Limb (tissue), 2 donors: ENCODE measurements around the gene FBXO8.
A peak's percentile ranks its signal among the peaks of the same experiment; 100 is the strongest.
"Not testable (repeated sequence)": the region's sequence is repeated elsewhere in the genome, so short reads cannot be mapped to it uniquely, and the experiment has no call there.

Experiments
- DNase-seq, 2 donors: peaks; one replicate each; pipeline ENCODE4 v3.0.0-alpha.2; 2016; ENCODE audit errors: extremely low spot score in 2 of 2

FBXO8 gene

DNA sequence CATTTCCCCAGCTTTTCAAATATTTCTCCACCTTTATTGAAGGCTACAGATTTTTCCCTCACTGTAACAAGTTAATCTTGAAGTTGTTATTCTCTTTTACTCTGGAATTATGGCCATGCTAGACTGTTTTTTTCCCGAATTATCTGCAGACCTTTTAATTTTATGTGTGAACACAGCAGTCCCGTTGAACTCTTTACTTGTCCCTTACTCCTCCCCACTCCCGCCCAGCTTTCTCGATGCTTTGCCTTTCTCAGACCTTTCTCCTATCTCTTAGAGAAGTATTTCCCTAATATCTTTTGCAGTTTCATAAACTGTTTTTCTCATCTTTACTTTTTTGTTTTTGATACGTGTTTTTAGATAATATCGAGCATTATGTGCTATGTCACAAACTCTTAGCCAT lies 1.0 kb upstream of the FBXO8 start:
- no peak for DNase-seq

DNA sequence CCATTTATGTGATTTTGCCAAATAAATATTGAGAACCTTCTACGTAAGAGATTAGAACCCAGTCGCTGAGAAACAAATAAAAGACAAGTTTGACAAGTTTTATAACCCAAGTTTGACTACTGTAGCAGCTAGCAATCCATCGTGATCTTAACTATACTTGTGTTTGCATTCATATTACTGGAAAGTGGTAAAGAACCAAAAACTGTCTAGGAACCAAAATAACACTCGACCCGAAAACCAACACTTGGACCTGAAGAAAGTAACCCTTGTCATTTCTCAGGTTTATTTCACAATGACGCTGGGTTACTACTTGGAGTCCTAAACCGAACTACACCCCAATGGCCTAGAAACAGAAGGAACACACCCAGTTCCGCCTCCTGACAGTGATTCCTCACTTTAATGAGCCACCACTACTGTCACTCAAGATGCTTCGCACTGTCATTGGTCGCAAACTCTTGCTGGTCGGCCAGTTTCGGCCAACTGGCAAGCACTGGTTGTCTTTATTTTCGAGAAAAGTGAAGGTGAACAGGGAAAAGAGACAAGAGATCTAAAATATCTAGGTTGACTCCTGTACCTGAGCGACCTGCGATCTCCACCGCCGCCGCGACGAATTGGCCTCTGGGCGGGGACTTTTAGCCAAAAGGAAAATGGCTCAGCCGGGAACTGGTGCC lies 496 bp downstream of the FBXO8 start:
- DNase-seq, result peak in 1 of 2 donors; percentile 90

DNA sequence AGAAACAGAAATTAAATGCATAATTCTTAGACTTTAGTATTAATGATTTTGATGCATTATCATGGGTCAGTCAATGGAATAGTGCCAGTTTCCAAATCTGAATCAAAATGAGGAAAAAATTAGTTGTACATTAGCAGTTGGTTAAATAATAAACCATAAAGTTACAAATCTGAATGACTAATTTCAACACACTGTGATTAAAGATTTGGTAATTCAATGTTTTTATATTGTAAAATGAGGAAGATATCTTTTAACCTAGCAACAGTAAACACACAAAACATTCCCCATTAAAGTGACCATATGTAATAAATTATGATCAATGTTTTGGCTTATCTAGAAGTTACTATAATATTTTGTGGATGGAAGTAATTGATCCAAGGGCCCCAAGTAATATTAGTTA lies 1.6 kb downstream of the FBXO8 start:
- DNase-seq, result no peak

DNA sequence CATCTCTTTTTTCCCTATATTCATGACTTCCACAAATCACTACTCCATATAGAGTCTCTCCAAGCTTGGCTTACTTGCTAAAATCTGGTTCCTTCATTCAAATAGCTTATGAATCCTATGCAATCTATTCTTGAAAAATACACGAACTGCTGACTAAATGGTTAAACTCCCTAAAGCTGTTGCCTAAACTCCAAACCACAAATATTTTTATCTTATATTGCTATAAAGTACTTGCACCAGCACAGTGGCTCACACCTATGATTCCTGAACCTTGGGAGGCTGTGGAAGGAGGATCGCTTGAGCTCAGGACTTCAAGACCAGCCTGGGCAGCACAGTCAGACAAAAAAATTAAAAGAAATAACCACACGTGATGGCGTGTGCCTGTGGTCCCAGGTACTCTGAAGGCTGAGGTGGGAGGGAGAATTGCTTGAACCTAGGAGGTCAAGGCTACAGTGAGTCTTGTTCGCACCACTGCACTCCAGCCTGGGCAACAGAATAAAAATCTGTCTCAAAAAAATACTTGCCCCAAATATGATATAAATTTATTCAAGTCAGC lies 2.2 kb downstream of the FBXO8 start:
- no peak for DNase-seq

DNA sequence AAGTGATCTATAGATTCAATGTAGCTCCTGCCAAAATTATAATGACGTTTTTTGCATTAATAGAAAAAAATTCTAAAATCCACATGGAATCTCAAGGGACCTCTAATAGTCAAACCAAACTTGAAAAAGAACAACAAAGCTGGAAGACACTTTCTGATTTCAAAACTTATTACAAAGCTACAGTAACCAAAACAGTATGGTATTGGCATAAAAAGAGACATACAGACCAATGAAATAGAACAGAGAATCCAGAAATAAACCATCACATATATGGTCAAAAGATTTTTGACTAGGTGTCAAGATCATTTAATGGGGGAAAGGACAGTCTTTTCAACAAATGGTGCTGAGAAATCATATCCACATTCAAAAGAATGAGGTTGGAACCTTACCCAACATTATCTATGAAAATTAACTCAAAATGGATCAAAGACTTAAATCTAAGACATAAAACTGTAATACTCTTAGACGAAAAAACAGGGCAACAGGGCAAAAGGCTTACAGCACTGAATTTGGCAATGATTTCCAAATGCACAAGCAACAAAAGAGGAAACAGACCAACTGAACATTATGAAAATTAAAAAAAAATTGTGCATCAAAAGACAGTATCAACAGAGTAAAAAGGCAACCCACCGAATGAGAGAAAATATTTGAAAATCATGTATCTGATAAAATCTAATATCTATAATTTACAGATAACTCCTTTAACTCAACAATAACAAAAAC lies 3.9 kb downstream of the FBXO8 start:
- DNase-seq, result no peak

DNA sequence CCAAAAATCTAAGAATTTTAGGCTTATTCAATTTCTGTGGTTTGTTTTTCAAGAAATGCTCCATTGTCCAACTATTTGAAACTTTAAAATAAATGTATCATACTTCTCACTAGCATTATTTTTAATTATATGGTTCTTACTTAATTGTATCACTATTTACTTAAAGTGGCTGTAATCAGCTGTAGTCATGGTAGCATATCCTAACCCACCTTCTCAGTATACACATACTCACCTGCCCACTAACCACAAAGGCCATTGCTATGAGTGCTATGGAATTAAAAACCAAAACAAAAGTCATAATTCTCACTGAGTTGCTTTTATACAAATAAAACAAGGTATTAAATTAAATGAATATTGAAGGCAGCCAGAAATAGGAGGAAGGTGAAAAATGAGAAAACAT lies 5.0 kb downstream of the FBXO8 start:
- no peak for DNase-seq

DNA sequence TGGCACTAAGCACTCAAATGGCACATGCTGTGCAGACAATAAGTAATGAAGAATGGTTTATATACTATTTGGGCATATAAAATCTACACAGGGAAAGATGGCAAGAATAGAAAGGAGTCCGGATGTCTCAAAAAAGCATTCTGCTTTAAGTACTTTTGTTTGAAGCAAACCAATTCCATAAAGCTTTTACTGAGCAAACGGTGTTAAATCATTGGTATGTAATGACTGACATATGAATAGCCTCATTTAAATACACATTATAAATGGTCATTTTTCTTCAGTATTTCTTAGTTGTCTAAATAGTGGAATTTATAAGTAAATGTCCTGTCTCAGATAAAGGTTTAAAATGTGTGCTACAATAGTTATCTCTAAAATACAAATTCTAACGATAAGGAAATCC lies 6.0 kb downstream of the FBXO8 start:
- no peak for DNase-seq

DNA sequence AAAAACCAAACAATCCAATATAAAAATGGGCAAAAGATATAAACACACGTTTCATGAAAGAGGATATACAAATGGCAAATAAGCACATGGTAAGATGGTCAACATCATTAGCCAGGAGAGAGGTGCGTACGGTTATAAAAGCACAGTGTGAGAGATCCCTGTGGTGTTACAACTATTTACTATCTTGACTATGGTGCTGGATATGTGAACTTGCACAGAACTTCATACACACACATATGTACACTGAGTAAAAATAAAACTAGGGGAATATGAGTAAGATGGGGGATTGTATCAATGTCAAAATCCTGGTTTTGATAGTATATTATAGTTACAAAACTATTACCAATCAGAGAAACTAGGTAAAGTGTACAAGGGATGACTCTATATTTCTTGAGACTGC lies 8.4 kb downstream of the FBXO8 start:
- no peak for DNase-seq

DNA sequence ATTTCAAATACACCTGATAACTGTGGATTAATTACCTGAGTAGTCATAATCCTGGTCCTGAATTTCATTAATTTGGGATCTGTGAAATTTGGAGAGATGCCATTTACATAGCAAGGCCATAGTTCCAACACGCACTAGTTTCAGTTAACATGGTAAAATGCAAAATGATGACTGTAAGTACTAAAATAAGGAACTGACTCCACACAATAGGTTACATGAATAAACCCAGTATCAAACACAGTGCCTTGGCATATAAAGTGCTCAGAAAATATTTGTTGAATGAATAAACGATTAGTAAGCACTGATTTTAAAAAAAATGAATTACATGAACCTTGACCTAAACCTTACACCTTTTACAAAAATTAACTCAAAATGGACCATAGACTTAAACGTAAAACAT lies 9.0 kb downstream of the FBXO8 start:
- no peak for DNase-seq

DNA sequence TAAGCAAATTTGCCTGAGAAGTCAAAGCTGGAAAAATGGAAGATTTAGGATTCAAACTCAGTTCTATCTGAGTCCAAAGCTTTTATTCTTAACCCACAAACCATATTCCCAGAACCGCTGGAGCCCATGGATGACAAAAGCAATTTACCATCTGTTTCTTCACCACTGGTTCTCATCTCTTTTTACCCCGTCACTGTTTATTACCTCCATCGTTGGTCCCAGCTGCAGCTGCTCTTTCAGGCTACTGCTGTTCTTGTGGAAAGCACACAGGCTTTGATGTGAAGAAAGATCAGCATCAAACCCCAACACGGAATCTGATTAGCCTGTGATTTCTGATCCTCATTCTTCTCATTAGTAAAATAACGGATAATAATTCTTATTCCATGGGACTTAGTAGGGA lies 9.5 kb downstream of the FBXO8 start:
- no peak for DNase-seq

DNA sequence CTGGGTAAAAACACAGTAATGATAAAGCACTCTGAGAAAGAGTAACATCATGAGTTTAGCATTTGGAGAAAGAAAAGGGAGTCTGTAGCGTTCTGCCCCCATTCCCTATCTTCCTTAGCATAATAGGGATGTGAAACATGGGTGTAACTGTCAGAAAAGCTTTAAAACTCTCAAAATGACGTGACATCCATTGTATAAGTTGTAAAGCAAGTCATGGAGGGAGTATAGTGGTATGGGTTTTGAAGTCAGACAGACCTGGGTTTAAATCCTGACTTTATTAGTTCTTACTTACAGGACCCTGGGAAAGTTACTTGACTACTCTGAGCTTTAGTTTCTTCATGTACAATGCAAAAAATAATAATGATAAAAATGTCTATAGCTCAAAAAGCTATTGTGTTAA lies 17.1 kb downstream of the FBXO8 start:
- no peak for DNase-seq

DNA sequence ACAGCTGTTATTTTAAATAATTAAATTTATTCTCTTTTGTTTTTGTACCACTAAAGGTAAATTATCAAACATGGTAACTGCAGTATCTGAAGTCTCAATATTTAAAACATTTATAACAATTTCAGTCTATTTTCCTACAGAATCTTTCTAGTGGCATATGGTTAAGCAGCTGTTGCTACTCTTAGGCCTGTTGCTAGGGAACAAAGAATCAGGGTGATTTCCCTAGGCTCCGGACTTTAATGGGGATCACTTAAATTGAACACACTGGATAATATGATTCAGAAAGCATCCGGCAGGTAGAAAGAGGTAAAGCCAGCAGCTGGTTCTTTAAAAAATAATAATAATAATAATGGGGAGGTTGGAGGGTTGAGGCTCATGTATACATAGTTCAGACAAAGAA lies 17.6 kb downstream of the FBXO8 start:
- peak in 1 of 2 donors; percentile 45 for DNase-seq

DNA sequence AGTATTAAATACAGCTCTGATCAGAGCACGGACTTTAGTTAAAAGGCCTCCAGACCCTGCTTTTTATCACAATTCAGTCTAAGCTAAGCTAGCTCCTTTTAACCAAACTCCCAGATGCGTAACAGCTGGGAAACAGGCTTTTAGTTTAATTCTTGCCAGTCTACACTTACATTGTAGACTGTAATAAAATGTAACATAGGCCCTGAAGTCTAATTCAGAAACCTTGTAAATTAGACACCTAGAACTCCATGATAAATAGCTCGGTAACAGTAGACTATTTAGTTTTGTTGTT lies 20.1 kb downstream of the FBXO8 start:
- no peak for DNase-seq

DNA sequence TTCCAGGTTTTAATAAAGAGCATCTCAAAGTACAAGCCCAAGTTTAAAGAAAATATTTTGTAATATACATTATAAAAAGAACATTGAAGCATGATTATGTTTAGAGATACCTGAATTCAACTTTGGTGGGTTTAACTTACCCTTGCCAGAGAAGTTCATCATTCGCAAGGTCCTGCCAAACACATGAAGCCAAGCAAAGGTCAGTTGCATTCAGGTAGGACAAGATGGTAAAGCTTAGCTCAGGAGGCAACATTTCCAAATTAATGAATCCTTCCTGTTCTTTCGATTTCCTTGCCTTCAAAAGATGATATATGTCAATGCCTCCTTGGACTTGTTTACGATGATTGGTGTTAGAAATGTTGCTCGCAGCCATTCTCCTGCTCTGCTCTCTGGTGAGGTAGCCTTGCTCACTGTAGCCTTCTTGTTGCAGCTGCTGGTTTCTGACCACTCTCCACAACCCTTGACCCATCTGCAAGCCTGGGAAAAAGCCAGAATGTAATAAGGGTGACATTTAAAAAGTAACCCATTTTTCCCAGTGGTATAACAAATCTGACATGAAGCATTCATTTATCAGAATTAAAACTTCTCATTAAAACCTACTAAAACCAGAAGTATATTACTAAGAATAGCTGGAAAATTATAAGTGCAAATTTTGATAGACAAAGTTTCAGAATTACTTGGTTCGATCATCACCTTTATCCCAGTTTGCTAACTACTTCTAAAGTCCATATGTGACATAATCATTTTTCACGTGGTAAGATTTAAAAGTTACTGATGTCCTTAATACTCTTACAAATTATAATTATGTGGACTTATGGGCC lies 20.6 kb downstream of the FBXO8 start:
- DNase-seq, result no peak

DNA sequence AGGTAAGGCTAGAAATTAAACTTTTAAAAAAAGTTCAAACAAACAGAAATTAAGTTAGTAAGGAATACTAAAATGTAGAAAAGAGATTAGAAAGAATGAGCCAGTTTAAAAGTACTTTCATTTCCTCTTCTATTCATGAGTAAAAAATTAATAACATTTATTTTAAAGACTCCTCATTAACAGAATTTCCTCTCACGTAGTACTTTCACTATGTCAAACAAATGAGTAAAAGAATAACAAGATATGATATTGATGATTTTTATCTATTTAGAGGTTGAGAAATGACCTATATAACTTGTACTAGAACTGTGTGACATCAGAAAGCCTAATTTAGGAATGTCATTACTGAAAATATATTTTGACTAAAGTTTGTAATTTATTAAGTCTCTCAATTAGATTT lies 22.0 kb downstream of the FBXO8 start:
- not testable (repeated sequence) for DNase-seq

DNA sequence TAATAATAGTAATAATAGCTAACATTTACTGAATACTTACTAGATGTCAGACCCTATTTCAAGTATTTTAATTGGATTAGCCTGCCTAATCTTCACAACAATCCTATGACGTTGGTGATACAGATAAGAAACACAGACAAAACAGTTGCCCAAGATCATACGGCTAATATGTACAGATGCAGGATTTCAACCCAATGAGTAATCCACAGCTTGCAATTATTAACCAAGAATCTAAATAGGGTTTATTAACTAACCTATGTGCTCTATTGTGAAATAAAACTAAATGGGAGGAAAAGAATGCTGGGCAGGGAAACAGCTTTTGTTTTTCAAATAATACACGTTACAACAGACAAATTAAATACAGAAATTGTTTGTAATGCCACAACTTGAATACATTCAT lies 23.4 kb downstream of the FBXO8 start:
- DNase-seq, result no peak

DNA sequence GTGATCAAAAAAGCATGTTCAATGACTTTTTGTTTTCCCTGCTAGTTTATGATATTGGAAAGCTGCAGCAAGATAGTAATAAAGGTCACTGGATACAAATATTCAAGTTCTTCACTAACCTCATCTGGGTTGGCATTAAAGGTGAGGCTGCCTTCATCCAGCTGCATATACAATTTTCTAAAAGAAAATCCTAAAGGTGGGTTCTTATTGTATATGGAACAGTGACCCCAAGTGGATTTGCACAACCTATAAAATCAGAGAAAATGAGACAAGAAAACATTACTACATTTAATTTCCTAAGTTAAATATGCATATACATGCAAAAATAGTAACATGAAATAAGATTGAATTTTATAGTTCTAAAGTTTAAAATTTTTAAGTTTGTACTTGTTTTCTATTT lies 23.9 kb downstream of the FBXO8 start:
- DNase-seq, result no peak

DNA sequence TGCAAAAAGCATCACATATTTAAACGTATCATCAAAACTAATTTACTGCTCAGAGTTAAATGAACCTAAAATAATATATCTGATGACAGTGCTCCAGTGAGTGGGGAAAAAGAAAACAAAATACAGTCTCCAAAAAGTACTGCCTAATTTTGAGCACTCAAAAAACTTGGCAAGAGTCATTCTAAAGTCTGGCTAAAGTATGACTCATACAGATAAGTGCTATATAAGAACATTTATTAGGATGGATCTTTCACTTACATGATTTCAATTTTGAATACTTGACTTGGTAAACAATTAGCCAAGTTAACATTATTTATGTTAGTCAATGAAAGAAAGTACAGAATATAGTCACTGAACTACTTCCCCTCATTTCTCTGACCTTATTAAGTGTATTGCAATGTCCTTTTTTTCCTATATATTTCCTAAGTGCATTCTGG lies 27.2 kb downstream of the FBXO8 start:
- peak in 1 of 2 donors; percentile 22 for DNase-seq

DNA sequence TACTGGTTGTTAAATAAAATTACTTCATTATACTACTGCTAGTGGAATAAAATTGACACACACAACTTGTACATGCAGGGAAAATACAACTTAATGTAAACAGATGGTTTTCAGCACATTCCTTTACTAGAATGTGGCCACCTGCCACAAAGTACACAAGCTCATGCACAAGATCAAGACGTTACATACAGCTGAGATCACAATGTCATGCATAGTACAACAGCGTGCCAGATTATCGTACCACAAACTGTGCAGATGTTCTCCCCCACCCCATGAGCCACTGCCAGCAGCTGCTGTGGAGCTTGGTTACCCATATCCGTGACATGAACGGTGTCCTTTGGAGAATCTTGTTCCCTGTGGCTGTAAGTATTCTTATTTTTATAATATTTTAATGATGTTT lies 27.7 kb downstream of the FBXO8 start:
- DNase-seq, result peak; percentile 47 to 84

DNA sequence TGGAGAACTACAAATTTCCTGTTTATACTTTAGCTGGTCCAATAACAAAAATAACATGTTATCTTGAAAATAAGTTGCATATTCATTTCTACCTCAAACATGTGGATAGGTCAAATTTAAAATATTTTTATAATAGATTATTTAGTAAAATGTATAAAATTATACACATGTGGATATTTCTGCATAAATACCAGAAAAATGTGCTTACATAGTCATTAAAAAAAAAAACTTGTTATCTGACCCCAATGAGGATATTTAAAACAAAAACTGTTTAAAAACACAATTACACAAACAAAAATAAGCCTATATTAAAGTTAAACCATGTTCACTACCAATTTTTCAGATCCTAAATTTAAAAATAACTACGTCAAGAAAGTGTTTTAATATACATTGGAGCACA lies 28.1 kb downstream of the FBXO8 start:
- DNase-seq, result no peak

DNA sequence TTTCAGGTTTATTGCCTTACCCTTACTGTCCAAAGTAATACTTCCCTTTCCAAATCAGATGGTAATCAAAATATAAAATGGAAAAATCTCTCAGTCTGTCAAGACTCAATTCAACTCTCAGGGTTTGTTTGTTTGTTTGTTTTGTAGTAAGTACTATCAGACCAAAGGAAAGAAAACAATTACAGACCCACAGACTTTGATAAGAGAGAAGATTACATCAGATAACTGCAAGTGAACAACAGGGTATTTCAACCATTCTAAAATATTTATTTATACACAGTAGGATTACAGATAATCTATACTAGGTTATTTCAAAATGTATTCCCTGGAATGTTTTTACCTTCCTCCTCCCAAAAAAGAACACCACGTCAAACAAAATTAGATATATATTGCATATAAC lies 28.9 kb downstream of the FBXO8 start:
- no peak for DNase-seq

DNA sequence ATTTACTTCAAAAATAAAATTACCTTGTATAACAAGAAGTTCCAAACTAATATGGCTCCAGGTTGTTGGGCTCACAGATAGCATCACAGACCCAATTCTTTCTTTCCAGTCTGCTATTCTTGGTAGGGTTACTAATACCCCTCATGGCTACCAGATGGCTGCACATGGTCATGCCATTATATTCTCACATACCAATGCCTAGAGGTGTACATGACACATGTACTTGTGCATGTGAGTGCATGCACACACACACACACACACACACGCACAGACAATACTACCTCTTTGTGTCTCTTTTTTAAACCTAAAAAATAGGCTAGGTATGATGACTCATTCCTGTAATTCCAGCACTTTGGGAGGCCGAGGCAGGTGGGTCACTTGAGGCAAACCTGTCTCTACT lies 31.1 kb downstream of the FBXO8 start:
- no peak for DNase-seq
